Cardiac muscle cell (in vitro differentiated cells and primary cell): ENCODE measurements around the gene PNPLA7. TPM values are rescaled to one million over a fixed set of nuclear protein-coding genes. Genes with fewer than 3 reads are reported as not detected.
A peak's percentile ranks its signal among the peaks of the same experiment; 100 is the strongest.

Experiments used
- DNase-seq, 2 donors: peaks; one replicate each; pipeline versions ENCODE4 v3.0.0 to v3.0.0-alpha.2; 2010 to 2017; ENCODE audit warnings: low read depth in 1 of 2, low spot score in 1 of 2
- H3K27ac ChIP-seq: fragments of 200-600 bp; sonication (generic); 2 replicates; pipeline ENCODE4 v1.5.1; 2016
- H3K27me3 ChIP-seq: fragments of 200-600 bp; sonication (generic); 2 replicates; pipeline ENCODE4 v1.6.0; 2016; ENCODE audit warnings: control low read depth
- H3K36me3 ChIP-seq: fragments of 200-600 bp; sonication (generic); 2 replicates; pipeline ENCODE4 v1.5.1; 2016; ENCODE audit warnings: control low read depth
- H3K4me1 ChIP-seq: fragments of 200-600 bp; sonication (generic); 2 replicates; pipeline ENCODE4 v1.8.1; 2017; ENCODE audit warnings: low read depth, mild to moderate bottlenecking, mixed run types
- H3K4me3 ChIP-seq: fragments of 200-600 bp; sonication (generic); 2 replicates; pipeline ENCODE4 v1.5.1; 2016; ENCODE audit warnings: mild to moderate bottlenecking
- H3K9me3 ChIP-seq: fragments of 200-600 bp; sonication (generic); 2 replicates; pipeline ENCODE4 v1.5.1; 2017; ENCODE audit warnings: low read depth, mild to moderate bottlenecking, control low read depth
- polyA plus RNA-seq: library from polyadenylated mRNA; unstranded; fragments of >200 nt; fragmentation: Nextera tagmentation; extraction: Ambion mirVana; gene quantifications from 2 replicates; pipeline ENCODE4 v1.2.1, GENCODE V29; 2016
- total RNA-seq: library from RNA; depleted of rRNA; stranded (reverse); fragments of >200 nt; gene quantifications from 2 replicates; pipeline ENCODE4 v1.2.3, GENCODE V29; 2016
- TF ChIP-seq, protein P1 (sequence below): IDR thresholded peaks from 2 replicates; pipeline ENCODE4 v1.5.1; 2012; ENCODE audit warnings: low read depth, mild to moderate bottlenecking, low read length

Gene PNPLA7
- total and polyA plus RNA-seq, 2 experiments from 2014 or later = 1.4 to 3.6 TPM

DNA sequence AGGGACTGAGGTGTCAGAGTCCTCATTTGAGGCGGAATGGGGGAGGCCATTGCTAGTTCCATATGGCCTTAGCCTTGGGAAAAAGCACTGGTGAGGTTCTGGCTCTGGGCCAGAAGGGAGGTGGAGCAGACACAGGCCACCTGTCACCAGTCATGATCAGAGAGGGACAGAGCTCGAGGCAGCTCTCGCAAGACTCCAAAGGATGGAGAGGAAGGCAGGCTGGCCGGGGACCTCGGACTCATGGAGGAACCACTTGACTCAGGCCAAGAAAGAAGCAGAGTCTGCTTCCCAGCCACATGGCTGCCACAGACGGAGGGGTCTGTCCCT lies 61.9 kb downstream of the PNPLA7 start:
- Histone ChIP-seq H3K9me3 (no peaks in the 10 kb centered on the region), H3K27ac (no peak overlapping the region), H3K27me3 (no peaks in the 10 kb centered on the region), H3K4me1 (peaks cover 16% of the 10 kb centered on the region), H3K4me3 (no peak overlapping the region), H3K36me3 (no peaks in the 10 kb centered on the region)
- peak in 1 of 2 donors; percentile 11 for DNase-seq
- TF ChIP-seq, protein P1, sequence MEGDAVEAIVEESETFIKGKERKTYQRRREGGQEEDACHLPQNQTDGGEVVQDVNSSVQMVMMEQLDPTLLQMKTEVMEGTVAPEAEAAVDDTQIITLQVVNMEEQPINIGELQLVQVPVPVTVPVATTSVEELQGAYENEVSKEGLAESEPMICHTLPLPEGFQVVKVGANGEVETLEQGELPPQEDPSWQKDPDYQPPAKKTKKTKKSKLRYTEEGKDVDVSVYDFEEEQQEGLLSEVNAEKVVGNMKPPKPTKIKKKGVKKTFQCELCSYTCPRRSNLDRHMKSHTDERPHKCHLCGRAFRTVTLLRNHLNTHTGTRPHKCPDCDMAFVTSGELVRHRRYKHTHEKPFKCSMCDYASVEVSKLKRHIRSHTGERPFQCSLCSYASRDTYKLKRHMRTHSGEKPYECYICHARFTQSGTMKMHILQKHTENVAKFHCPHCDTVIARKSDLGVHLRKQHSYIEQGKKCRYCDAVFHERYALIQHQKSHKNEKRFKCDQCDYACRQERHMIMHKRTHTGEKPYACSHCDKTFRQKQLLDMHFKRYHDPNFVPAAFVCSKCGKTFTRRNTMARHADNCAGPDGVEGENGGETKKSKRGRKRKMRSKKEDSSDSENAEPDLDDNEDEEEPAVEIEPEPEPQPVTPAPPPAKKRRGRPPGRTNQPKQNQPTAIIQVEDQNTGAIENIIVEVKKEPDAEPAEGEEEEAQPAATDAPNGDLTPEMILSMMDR = no peak

DNA sequence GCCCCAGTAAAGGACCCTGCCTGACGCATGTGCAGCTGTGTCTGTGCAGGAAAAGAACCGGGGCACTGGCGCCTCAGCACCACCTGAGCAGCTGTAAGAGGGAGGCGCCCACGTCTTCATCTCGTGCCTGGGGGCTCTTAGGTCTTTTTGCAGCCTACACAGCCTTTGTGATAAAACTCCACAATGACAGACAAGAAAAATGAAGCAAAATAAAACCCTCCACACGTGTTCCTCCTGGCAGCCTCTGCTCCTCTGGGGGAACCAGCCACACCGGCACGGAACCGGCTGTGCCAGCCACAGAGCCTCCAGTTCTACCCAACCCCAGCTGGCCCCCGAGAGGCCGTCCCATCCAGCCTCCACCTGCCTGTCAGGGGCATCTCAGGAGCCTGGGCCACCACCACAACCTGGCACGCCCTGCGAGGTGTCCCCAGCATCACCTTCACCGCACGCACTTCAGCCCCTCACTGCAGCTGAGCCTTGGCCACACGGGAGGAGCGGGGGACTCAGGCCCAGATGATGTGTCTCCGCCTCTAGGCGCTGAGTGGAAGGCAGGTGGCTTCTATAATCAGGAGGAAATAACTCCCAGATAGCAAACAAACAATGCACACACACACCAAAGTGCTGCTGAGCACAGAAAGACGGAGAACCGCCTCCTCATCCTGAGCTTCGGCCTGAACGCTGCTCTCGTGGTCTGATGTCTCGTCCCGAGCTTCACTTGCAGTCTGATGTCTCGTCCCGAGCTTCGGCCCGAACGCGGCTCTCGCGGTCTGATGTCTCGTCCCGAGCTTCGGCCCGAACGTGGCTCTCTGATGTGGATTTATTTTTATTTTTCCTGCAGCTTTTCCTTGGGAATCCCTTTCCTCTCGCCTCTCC lies 62.5 kb downstream of the PNPLA7 start:
- Histone ChIP-seq H3K27me3 (no peaks in the 10 kb centered on the region), H3K4me1 (peaks cover 16% of the 10 kb centered on the region), H3K9me3 (no peaks in the 10 kb centered on the region), H3K36me3 (no peaks in the 10 kb centered on the region), H3K27ac (no peak overlapping the region), H3K4me3 (no peak overlapping the region)
- TF ChIP-seq, protein P1 = no peak
- peak in 1 of 2 donors; percentile 38 for DNase-seq

DNA sequence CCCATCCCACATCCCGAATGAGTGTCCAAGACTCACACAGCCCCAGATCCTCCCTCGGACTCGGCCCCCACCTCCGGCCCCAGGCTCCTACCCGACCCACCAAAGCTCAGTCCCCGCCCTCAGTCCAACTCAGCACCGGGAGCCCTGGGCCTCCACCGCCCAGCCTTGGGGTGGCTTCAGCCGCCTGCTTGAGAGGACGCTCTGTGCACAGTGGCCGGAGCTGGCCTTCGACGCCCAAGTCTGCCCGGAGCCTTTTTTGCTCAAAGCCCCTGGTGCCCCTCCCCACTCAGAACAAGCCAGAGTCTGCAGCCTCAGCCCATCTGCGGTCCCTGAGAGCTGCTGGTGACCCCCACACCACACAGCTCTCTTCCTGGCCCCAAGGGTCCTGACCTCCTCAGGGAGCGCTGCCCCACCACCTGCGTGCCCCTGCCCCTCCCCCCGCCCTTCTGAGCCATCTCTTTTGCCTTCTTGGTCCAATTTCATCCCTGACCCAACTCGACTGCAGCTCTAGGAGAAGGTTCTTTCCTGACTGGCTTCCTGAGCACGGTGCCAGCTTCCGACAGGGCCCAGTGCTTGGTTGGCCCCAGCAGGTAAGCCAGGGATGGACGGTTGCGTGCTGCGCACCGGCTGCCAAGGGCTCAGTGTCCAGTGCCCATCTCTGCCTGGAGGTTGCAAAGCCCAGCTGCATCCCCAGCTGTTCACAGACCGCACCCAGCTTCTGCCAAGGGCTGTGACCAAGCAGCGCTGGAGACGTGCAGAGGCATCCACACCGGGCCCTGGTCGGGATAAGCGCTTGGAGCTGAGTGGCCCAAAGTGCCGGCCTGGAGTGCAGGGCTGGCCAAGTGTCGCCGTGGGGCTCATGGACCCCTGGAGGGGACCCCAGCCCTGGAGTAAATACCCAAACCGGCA lies 63.4 kb downstream of the PNPLA7 start:
- Histone ChIP-seq H3K27me3 (no peaks in the 10 kb centered on the region), H3K9me3 (no peaks in the 10 kb centered on the region), H3K36me3 (no peaks in the 10 kb centered on the region), H3K27ac (no peak overlapping the region), H3K4me1 (peaks cover 13% of the 10 kb centered on the region), H3K4me3 (no peak overlapping the region)
- TF ChIP-seq, protein P1 = no peak
- no peak for DNase-seq

DNA sequence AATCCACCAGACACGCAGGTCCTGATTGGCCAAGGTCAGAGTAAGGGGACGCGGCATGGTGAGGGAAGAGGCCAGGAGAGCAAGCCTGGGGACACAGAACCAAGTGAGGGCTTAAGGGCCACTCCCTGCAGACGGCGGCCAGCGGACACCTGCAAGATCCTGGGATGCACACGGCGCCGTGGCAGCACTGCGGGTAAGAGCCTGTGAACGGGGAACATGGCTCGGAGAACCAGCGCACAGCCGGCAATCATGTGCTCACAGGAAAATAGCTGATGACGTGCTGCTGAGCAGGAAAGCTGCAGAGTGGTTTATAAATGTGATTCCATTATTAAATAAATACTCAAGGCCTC lies 64.1 kb downstream of the PNPLA7 start:
- Histone ChIP-seq H3K4me3 (no peak overlapping the region), H3K4me1 (peaks cover 7% of the 10 kb centered on the region), H3K9me3 (no peaks in the 10 kb centered on the region), H3K27me3 (no peaks in the 10 kb centered on the region), H3K27ac (no peak overlapping the region), H3K36me3 (no peaks in the 10 kb centered on the region)
- TF ChIP-seq, protein P1 = no peak
- no peak for DNase-seq

DNA sequence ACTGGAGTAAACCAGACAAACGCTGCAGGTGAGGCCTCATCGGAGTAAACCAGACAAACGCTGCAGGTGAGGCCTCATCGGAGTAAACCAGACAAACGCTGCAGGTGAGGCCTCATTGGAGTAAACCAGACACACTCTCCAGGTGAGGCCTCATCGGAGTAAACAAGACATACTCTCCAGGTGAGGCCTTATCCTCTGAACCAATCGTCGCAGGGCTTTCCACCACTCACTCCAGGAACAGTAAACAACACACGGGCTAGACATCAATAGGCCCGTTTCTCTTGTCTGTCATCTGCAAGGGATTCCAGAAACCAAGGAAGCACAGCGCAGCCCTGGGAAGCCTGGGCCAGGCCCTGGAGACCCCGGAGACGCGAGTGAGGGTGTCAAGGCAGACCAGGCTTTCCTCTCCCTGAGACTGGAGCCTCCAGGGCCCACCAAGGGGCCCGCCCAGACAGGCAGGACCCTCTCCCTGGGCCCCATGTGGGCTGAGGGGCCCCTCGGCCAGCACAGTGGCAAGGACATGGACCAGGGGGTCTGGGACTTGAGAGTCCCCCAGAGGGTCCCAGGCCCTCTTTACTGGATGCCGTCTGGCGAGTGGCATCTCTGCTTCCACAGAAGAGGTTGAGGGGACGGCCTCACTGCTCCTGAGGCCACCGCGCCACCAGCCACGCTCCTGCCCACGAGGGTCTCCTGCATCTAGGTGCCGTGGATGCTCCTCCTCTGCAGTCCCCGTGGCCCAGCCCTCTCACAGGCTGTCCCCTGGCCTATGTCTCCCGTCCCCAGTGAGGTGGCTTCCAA lies 64.7 kb downstream of the PNPLA7 start:
- TF ChIP-seq, protein P1 = no peak
- DNase-seq = no peak
- Histone ChIP-seq H3K4me1 (peaks cover 3% of the 10 kb centered on the region), H3K4me3 (no peak overlapping the region), H3K27ac (no peak overlapping the region), H3K9me3 (no peaks in the 10 kb centered on the region), H3K27me3 (no peaks in the 10 kb centered on the region), H3K36me3 (no peaks in the 10 kb centered on the region)
